Ishikawa (cell line): ENCODE measurements around the gene AKT1.

Experiments
- CEBPB ChIP-seq: IDR thresholded peaks from 2 replicates; pipeline ENCODE4 v1.6.1; 2012
- CREB1 ChIP-seq: IDR thresholded peaks from 2 replicates; pipeline ENCODE4 v1.6.1; 2012; ENCODE audit warnings: low read depth
- EGR1 ChIP-seq: IDR thresholded peaks from 2 replicates; pipeline ENCODE4 v1.6.1; 2012
- EP300 ChIP-seq: IDR thresholded peaks from 2 replicates; pipeline ENCODE4 v1.6.1; 2012; ENCODE audit warnings: borderline replicate concordance
- FOXM1 ChIP-seq: IDR thresholded peaks from 2 replicates; pipeline ENCODE4 v1.6.1; 2012; ENCODE audit warnings: low read depth, borderline replicate concordance
- NFIC ChIP-seq: IDR thresholded peaks from 2 replicates; pipeline ENCODE4 v1.6.1; 2012
- RAD21 ChIP-seq: IDR thresholded peaks from 2 replicates; pipeline ENCODE4 v1.6.1; 2012; ENCODE audit warnings: low read depth
- TAF1 ChIP-seq: IDR thresholded peaks from 2 replicates; pipeline ENCODE4 v1.6.1; 2012; ENCODE audit warnings: low read depth, mild to moderate bottlenecking
- TCF12 ChIP-seq: IDR thresholded peaks from 2 replicates; pipeline ENCODE4 v1.6.1; 2012; ENCODE audit warnings: low read depth
- TEAD4 ChIP-seq: IDR thresholded peaks from 2 replicates; pipeline ENCODE4 v1.6.1; 2012
- YY1 ChIP-seq: IDR thresholded peaks from 2 replicates; pipeline ENCODE4 v1.6.1; 2012; ENCODE audit warnings: low read depth
- ZBTB7A ChIP-seq: IDR thresholded peaks from 2 replicates; pipeline ENCODE4 v1.6.1; 2012; ENCODE audit warnings: low read depth
- TF ChIP-seq, protein P1 (sequence below): IDR thresholded peaks from 2 replicates; pipeline ENCODE4 v1.6.1; 2012
- TF ChIP-seq, protein P2 (sequence below): IDR thresholded peaks from 2 replicates; pipeline ENCODE4 v1.6.1; 2012; ENCODE audit warnings: low read depth, mild to moderate bottlenecking
- TF ChIP-seq, protein P3 (sequence below): IDR thresholded peaks from 2 replicates; pipeline ENCODE4 v1.6.1; 2012

The AKT1 gene

DNA sequence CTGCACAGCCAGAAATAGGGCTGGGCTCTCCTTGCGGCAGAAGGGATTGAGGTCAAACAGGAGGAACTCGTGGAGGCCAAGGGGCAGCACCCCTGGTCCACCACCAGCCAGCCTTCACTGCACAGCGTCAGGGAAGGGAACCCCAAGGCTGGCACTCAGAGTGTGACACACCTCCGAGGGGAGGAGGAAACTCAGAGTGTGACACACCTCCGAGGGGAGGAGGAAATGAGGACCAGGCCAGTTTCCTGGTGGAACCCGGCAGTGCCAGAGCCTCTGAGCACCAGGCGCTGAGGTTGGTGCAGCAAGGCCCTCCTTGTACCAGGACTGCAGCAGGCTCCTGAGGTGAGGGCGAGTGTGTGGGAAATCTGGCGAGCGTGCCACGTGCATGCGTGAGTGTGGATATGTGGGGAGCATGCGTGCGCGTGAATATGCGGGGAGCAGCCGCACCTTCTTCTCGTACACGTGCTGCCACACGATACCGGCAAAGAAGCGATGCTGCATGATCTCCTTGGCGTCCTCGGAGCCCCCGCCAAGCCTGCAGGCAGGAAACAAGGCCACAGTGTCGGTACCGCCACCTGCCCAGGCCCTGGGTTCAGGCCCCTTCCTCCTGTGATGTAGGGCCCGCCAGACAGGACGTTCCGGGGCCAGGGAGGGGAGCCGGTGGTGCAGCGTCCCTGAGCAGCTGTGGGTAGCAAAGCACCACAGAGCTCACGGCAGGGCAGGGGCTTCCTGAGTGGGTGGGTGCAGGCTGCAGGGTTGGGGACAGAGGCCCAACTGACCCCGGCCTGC, 23.4 kb downstream of the AKT1 start:
- TF ChIP-seq TCF12 (no peak), ZBTB7A (no peak), FOXM1 (no peak), EP300 (no peak), CEBPB (no peak), EGR1 (no peak), TAF1 (no peak)
- TF ChIP-seq, protein P1, sequence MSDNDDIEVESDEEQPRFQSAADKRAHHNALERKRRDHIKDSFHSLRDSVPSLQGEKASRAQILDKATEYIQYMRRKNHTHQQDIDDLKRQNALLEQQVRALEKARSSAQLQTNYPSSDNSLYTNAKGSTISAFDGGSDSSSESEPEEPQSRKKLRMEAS, result no peak

DNA sequence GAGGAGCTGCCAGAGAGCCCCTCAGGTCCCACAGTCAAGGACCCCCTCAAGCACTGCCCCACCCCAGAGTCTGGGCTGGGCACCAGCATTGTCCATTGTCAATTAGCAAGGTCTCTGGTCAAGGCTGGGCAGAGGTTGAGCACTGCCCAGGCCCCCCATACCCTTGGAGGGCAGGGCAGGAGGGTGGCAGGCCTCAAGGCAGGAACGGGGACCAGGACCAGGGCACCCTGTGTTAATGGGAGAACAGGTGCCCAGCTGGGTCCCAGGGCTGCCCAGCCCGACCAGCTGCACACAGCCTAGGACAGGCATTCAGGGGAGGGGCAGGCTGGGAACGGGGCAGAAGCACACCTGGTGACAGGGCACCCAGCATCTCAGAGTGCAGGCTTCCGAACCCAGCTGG, 24.2 kb downstream of the AKT1 start:
- TF ChIP-seq EP300, result no peak
- no peak for TF ChIP-seq CREB1
- TF ChIP-seq, protein P2, sequence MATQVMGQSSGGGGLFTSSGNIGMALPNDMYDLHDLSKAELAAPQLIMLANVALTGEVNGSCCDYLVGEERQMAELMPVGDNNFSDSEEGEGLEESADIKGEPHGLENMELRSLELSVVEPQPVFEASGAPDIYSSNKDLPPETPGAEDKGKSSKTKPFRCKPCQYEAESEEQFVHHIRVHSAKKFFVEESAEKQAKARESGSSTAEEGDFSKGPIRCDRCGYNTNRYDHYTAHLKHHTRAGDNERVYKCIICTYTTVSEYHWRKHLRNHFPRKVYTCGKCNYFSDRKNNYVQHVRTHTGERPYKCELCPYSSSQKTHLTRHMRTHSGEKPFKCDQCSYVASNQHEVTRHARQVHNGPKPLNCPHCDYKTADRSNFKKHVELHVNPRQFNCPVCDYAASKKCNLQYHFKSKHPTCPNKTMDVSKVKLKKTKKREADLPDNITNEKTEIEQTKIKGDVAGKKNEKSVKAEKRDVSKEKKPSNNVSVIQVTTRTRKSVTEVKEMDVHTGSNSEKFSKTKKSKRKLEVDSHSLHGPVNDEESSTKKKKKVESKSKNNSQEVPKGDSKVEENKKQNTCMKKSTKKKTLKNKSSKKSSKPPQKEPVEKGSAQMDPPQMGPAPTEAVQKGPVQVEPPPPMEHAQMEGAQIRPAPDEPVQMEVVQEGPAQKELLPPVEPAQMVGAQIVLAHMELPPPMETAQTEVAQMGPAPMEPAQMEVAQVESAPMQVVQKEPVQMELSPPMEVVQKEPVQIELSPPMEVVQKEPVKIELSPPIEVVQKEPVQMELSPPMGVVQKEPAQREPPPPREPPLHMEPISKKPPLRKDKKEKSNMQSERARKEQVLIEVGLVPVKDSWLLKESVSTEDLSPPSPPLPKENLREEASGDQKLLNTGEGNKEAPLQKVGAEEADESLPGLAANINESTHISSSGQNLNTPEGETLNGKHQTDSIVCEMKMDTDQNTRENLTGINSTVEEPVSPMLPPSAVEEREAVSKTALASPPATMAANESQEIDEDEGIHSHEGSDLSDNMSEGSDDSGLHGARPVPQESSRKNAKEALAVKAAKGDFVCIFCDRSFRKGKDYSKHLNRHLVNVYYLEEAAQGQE, result no peak
- no peak for TF ChIP-seq RAD21
- TF ChIP-seq TEAD4, result no peak
- no peak for TF ChIP-seq ZBTB7A
- TF ChIP-seq, protein P1, result no peak
- TF ChIP-seq NFIC, result no peak
- no peak for TF ChIP-seq TCF12

DNA sequence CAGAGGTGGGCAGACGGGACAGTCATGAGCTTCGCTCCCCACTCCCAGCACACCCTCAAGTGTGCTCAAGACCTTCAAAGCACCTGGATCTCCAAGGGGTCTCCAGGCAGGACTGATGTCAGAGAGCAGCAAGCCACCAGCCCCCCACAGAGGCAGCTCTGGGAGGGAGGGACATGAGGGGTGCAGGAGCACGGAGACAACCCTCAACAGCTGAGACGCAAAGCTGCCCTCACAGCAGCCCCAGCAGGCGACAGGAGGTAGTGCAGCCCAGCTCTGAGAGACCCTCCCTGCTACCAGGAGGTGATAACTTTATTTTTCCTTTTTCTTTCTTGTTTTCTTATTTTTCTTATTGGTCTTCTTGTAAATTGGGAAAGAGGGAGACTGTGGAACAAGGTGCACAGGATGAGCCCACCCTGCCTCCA, 24.7 kb downstream of the AKT1 start:
- no peak for TF ChIP-seq ZBTB7A

DNA sequence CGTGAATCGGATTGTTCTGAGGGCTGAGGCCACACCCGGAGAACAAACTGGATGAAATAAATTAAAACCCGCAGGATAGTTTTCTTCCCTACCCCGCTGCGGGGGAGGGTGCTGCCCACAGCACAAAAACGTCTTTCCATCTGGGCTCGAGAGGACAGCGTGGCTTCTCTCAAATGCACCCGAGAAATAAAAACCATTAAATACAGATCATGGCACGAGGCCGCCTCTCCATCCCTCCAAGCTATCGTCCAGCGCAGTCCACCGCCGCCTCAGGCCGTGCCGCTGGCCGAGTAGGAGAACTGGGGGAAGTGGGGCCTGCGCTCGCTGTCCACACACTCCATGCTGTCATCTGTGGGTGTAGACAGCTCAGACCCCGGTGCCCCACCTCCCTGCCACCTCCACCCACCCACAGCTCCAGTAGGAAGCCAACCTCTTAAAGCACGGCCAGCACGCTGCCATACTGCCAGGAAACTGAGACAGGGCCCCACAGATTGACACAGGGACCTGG, 25.4 kb downstream of the AKT1 start:
- TF ChIP-seq ZBTB7A (no peak), EGR1 (no peak)
- TF ChIP-seq, protein P3, sequence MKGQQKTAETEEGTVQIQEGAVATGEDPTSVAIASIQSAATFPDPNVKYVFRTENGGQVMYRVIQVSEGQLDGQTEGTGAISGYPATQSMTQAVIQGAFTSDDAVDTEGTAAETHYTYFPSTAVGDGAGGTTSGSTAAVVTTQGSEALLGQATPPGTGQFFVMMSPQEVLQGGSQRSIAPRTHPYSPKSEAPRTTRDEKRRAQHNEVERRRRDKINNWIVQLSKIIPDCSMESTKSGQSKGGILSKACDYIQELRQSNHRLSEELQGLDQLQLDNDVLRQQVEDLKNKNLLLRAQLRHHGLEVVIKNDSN, result no peak

DNA sequence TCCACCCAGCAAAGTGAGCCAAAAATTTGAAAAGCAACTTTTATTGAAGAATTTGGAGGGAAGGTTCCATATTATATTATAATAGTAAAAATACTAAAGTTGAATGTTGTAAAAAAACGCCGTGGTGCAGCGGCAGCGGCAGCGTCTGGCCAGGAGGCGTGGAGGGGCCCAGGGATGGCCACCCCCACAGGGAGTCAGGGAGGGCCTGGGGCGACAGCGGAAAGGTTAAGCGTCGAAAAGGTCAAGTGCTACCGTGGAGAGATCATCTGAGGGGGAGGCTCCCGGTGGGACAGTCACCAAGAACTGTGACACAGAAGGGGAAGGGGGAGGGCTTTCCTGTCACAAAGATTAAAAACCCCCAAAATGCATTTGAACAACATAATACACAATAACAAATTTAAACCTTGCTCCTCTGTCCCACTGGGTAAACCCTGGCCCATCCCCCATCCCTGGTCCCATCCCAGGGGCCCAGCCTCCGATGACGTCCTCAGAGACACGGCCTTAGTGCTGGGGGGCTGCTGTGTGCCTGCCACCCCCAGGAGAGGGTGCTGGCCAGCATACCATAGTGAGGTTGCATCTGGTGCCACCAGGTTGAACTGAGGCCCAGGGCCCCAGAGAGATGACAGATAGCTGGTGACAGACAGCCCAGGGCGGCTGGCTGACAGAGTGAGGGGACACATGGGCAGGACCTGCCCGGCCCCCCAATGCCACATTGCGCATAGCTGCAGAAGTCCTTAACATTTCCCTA, 26.1 kb downstream of the AKT1 start:
- TF ChIP-seq, protein P3, result no peak
- no peak for TF ChIP-seq ZBTB7A
- no peak for TF ChIP-seq NFIC
- TF ChIP-seq FOXM1, result no peak
- no peak for TF ChIP-seq RAD21
- no peak for TF ChIP-seq CREB1
- no peak for TF ChIP-seq CEBPB
- no peak for TF ChIP-seq EGR1
- no peak for TF ChIP-seq TAF1
- no peak for TF ChIP-seq YY1
- TF ChIP-seq, protein P2, result no peak
- TF ChIP-seq EP300, result no peak
- TF ChIP-seq TCF12, result no peak
- no peak for TF ChIP-seq TEAD4
